IPS-NIHi7 (cell line): ENCODE measurements around the gene WDR62.
"Not testable (repeated sequence)": the region's sequence is repeated elsewhere in the genome, so short reads cannot be mapped to it uniquely, and the experiment has no call there.

ENCODE experiments used
- DNase-seq: peaks from one replicate; pipeline ENCODE4 v3.0.0; 2012; ENCODE audit warnings: mixed read lengths; ENCODE audit errors: extremely low spot score

Gene WDR62

GRCh38 chr19:36110487-36111199, 55.9 kb downstream of the WDR62 start, which contains the start of gene OVOL3:
Gene OVOL3, plus strand, starts transcription at chr19:36111143. Its CDS starts 60 bp downstream, at chr19:36111203.
- peak; percentile 67 for DNase-seq

- no peak for DNase-seq
Measured at GRCh38 chr19:36111200-36111539, 56.5 kb downstream of the WDR62 start.

- DNase-seq: no peak
Measured at GRCh38 chr19:36112678-36113077, 58.0 kb downstream of the WDR62 start.

- DNase-seq: no peak
Measured at GRCh38 chr19:36113425-36113824, 58.7 kb downstream of the WDR62 start.

- DNase-seq: peak; percentile 42
Measured at GRCh38 chr19:36113894-36114720, 59.4 kb downstream of the WDR62 start.

- peak; percentile 99 for DNase-seq
Measured at GRCh38 chr19:36114721-36115452, 60.2 kb downstream of the WDR62 start, which contains the start of gene POLR2I. Gene POLR2I, minus strand, starts transcription at chr19:36114875. Its CDS starts 19 bp downstream, at chr19:36114856.

- peak; percentile 75 for DNase-seq
Measured at GRCh38 chr19:36115453-36116343, 61.0 kb downstream of the WDR62 start, which contains the start of gene TBCB. Gene TBCB, plus strand, starts transcription at chr19:36115468. Its CDS starts 93 bp downstream, at chr19:36115561.

- DNase-seq: no peak
Measured at GRCh38 chr19:36116344-36116637, 61.6 kb downstream of the WDR62 start.

GRCh38 chr19:36120092-36120983, 65.6 kb downstream of the WDR62 start:
- no peak for DNase-seq

- no peak for DNase-seq
Measured at GRCh38 chr19:36120984-36121358, 66.3 kb downstream of the WDR62 start.

- no peak for DNase-seq
Measured at GRCh38 chr19:36121486-36122124, 66.9 kb downstream of the WDR62 start.

- no peak for DNase-seq
Measured at GRCh38 chr19:36125557-36125956, 70.9 kb downstream of the WDR62 start.

- DNase-seq: no peak
Measured at GRCh38 chr19:36128392-36128736, 73.7 kb downstream of the WDR62 start.

- not testable (repeated sequence) for DNase-seq
Measured at GRCh38 chr19:36131221-36131620, 76.5 kb downstream of the WDR62 start.

GRCh38 chr19:36134867-36135266, 80.2 kb downstream of the WDR62 start:
- not testable (repeated sequence) for DNase-seq

GRCh38 chr19:36136964-36137686, 82.4 kb downstream of the WDR62 start:
- no peak for DNase-seq

- DNase-seq: no peak
Measured at GRCh38 chr19:36139120-36139472, 84.4 kb downstream of the WDR62 start.

GRCh38 chr19:36139473-36140303, 85.0 kb downstream of the WDR62 start, which contains the start of gene CAPNS1:
Gene CAPNS1, plus strand, starts transcription at chr19:36140066. Its CDS starts 946 bp downstream, at chr19:36141012.
- DNase-seq: peak; percentile 96
